GM19455 (cell line): ENCODE results near the gene NR5A2.

Experiments used
- ATAC-seq: cut with Tn5 transposase; IDR thresholded peaks from one replicate; pipeline ENCODE4 v1.9.1; 2021; ENCODE audit not compliant: unreplicated experiment

Gene NR5A2

DNA sequence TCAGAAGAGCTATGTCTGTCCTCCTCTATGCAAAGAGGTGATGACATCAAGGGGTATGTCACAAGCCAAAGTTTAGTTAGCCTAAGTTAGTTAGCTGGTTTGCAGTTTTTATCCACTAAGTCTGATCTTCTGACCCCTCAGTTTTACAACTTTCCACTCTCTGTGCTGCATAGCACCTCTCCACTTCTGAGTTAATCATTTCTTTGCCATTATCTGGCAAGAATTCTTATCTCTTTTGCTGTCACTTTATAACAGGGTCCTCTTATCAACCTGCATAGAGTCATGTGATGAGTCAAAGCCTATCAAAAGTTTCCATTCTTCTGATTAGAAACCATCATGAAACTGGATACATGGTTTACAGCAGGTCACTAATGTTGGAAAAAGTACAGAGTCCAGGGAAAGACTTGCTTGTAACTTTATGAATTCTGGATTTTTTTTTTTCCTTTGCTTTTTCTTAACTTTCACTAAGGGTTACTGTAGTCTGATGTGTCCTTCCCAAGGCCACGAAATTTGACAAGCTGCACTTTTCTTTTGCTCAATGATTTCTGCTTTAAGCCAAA, at the start of gene NR5A2:
TSS of gene NR5A2 (plus strand) at position 447 of the 560 bp plus-strand sequence. CDS start 138 bp downstream, outside the sequence.
- ATAC-seq: no peak

DNA sequence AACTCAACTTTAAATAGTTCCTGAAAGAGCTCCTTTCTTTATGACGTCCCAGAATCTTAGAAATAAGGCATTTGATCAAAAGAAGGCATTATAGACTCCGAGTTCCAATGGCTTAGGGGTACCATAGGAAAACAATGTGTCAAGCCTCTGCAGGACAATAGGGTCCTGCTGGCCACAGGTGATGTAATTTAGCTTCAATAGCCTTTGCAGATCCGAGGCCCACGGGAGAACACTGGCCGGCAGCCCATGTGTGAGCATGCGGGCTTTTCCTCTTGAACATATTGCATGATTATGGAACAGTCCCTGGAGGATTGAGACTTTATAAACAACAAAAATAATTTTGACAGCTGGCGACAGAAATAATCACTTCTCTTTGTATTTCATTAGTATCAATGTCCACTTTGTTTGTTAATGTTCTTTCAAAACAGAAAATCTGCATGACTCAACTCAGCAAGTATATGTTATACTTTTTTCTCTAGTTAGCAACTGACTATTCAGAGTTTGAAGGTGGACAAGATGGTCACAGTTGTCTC, 49.0 kb upstream of the NR5A2 start:
- ATAC-seq: no peak

DNA sequence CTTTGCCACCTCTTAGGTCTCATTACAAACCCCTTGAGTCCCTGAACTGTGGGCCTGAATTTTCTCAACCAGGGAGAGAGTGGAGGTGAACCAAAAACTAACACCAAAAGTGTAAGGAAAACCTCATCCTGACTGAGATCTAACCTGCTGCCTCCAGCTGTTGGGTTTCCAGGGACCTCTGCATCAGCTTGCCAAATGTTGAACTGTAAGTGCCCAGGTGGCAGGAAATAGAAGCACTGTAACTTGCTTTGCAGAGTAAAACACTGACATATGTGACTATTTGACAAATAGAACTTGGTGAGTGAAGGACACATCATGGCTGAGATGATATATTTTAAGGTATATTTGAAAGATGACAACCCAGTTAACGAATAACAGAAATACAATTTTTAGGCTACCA, 48.4 kb upstream of the NR5A2 start:
- ATAC-seq: no peak

DNA sequence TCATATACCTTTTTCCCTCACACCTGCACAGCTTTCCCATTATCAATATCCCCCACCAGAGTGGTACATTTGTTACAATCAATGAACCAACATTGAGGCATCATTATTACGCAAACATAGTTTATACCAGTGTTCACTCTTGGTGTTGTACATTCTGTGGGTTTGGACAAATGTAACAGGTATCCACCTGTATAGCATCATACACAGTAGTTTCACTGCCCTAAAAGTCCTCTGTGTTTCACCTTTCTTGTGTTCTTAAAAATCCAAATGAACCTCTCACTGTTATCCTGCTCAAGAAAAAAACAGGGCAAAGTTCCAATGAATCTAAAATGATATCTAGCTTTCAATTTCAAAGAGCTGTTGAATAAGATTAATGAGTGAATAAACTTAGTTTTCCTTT, 45.9 kb upstream of the NR5A2 start:
- no peak for ATAC-seq

DNA sequence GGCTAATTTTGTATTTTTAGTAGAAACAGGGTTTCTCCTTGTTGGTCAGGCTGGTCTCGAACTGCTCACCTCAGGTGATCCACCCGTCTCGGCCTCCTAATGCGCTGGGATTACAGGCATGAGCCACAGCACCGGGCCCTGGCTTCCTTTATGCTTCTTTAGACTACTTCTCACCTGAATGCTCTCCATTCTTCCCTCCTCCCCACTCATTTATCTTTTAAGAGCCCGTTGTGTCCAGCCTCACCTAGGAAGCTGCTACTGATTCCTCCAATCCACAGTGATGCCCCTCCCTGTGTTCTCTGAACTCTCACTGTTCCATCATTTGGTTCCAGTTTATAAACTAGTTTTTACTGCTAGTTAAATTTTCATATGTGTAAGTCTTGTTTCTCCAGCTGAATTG, 44.9 kb upstream of the NR5A2 start:
- ATAC-seq: no peak

DNA sequence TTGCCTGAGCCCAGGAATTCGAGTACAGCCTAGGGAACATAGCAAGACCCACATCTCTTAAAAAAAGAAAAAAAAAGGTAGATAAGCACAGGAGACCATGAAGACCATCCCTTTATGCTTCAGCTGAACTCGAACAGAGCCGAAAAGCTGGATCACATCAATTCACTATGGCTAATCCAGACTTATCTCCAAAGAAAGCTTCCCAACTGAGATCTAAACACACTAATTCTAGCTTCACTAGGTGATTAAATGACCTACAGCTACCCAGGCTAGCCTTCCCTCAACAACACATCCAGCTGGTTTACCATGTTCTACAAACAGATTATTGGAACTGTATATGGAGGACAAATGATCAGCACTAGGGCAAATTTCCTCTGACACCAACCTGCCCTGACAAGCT, 44.0 kb upstream of the NR5A2 start:
- no peak for ATAC-seq

DNA sequence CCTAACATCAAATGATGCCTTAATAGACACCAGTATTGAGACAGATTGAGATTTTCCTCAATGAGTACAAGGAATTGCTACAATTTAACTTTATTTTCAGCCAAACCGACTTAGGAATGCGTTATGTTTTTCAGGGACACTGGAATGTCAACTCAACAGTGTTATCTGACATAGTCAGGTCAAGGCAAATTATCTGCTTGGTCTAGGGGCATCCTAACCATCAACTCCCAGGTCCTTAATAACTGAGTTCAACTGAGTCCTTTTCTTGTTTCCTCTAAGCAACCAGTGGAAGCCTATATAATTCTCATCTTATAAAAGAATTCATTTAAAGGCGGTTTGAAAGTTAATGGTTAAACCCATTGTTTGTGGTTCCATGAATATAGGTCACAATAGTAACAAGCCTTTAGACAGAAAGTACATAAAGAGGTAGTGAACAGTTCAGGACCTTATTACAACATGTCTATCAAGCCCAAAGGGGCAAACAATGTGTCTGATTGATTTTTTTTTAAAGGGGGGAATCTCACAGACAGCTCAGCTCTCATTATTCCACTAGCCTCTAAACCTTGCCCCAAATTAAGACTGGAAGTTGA, 32.3 kb upstream of the NR5A2 start:
- ATAC-seq: no peak

DNA sequence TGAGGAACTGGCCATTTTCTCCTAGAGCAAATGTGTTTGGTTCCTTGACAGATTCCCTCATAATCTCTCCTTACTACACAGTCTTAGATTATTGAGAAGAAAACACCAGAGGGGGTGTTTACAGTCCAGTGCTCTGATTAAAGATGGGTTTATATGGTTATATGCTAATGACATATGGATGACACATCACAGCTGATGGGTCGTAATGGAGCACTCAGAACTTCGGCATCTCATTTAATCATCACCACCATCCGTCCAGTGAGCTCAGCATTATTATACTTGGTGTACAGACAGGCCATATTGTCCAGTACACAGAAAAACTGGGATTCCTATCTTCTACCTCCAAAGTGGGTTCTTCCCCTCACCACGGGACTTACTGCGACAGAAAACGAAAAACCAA, 22.3 kb upstream of the NR5A2 start:
- ATAC-seq: no peak

- ATAC-seq: no peak
Observed at GRCh38 chr1:200006711-200007110, 20.8 kb upstream of the NR5A2 start.

GRCh38 chr1:200015811-200016210, 11.7 kb upstream of the NR5A2 start:
- ATAC-seq: no peak

GRCh38 chr1:200021577-200022238, 5.8 kb upstream of the NR5A2 start:
- no peak for ATAC-seq

DNA sequence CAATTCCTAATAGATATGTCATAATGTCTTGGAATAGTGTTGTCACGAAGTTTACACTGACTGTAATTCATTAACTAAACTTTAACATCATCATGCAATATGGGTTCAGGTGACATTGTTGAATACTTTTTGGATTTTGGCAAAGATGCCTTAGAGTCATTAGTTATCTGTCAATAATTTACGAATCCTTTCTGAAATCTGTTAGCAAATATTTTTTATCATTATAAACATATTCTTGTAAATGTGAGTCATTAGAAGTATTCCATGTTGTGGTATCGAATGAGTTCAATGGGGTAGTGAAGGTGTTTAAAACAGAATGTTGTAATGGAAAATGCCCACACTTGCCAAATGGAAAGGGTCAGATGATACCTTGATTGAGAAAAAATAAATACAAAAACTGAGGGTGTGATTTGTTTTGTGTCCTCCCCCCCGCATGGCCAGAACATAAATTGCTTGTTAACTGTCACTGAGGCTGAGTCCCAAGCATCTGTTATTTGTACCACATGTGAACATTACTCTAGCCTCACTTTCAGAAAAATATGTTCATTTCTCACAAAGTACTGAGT, 5.2 kb upstream of the NR5A2 start:
- ATAC-seq: no peak

DNA sequence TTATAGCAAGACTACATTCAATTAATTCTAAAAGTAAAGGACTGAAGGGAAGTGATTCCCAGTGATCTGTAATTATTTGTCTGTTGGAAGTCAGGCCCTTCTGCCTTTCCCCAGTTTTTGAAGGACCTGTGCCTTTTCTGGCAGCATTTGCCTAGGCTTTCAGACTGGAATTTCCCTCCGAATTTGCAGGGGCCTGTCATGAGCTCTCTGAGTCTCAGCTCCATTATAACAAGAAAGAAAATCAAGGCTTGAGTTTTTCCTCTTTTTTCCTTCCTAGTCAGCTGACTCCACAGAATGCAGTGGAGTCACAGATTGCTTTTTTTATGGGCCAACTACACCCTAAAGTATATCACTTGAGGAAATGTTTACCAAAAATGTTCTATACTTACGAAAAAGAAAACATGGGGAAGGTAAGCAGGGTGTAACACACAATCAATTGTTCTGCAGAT, 1.1 kb downstream of the NR5A2 start:
- ATAC-seq: no peak

DNA sequence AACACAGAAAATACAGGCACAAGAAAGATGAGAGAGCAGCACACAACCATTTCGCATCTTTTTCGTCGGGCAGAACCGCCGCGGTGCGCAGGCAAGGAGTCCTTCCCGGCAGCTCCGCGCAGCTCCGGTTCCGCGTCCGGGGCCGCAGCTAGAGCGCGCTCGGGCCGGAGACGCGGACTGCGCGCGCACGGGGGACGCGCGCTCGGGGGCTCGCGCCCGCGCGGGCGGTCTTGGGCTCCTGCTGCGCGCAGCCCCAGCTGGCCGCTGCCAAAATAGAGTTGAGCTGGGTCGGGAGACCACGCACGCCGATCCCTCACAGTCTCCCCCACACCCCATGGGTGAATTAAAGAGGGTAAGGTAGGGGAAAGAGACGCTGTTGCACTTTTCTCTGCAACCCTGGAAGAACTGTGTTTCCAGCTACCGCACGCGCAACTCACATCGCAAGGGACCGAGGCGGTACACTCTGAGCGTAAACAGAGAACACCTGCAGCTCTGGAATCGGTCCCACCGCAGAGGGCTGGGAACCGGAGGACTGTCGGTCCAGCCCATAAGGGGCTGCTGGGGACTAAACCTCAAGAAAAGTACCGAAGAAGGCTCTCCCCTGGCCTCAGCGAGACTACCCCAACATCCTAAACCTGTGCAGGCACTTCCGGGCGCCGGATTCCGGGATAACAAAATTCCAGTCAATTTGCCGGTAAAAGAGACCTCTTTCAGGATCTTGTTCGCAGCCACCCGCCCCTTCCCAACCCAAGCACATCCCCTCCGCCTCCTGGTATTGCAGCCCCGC, 1.7 kb downstream of the NR5A2 start:
- ATAC-seq: no peak

DNA sequence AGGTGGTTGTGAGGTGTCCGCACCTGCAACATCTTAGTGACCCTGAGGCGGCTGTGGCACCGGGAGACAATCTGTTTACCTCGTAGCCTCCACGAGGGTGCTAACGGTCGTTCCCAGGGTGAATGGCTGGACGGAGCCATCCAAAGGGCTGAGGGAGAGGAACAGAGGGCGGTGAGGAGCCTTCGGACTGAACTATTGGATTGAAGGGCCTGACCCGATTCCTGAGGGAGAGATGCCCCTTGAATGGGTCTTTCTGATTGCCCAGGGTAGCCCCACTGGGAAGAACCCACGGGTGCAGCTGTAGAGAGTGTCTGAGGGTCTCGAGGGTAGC, 2.3 kb downstream of the NR5A2 start:
- ATAC-seq: no peak

DNA sequence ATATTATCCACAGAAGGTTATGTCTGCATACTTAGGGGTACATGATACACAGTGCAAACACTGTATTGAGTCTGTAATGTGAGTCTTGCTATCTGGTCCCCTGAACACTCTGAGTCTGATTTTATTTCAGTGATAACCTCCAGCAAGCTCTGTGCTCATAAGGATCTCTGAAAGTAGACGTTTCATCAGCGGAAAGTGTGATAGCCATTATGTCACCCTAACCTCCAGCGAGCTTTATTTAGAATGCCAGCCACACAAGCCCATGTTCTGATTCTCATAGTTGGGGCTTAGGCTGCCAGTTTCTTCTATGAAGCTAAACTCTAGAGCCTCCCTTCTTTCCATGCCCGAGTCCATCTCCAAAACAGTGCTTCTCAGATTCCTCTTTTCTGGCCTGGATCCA, 3.3 kb downstream of the NR5A2 start:
- ATAC-seq: no peak

- ATAC-seq: no peak
Observed at GRCh38 chr1:200033511-200034261, 6.2 kb downstream of the NR5A2 start.

GRCh38 chr1:200034262-200034557, 6.7 kb downstream of the NR5A2 start:
- ATAC-seq: no peak

GRCh38 chr1:200034761-200035396, 7.4 kb downstream of the NR5A2 start:
- ATAC-seq: no peak

- no peak for ATAC-seq
Observed at GRCh38 chr1:200035397-200035955, 8.0 kb downstream of the NR5A2 start.
